NCI-H128 (cell line): Measurements from ENCODE around the gene THRSP.
A peak's percentile ranks its signal among the peaks of the same experiment; 100 is the strongest.
"Not testable (repeated sequence)": the region's sequence is repeated elsewhere in the genome, so short reads cannot be mapped to it uniquely, and the experiment has no call there.

Experiments
- DNase-seq: peaks from one replicate; lab custom pipeline; 2025; ENCODE audit not compliant: unreplicated experiment; lab: John Stamatoyannopoulos, UW

THRSP gene, protein sequence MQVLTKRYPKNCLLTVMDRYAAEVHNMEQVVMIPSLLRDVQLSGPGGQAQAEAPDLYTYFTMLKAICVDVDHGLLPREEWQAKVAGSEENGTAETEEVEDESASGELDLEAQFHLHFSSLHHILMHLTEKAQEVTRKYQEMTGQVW

DNA sequence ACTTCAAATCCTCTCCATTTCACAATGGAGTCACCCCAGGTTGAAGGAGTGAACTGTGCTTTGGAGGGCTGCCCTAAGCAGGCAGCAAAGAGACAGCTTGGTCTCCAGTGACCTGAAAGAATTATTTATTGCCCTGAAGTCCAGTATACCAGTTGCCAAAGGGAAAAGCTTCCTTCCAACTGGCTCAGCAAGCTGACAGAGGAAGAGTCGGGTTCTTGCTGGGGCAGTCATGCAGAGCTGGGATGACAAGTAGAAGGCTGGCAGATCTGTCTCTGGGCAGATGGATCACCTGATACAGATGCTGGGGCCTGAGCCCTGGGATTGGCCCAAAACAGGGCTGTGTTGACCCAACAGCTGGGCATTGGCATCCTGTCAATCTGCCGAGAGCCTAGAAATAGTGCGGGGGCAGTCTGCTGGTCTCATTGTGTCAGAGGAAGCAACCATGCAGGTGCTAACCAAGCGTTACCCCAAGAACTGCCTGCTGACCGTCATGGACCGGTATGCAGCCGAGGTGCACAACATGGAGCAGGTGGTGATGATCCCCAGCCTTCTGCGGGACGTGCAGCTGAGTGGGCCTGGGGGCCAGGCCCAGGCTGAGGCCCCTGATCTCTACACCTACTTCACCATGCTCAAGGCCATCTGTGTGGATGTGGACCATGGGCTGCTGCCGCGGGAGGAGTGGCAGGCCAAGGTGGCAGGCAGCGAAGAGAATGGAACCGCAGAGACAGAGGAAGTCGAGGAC, at the start of gene THRSP:
TSS of gene THRSP (plus strand) at position 422 of the 742 bp plus-strand sequence. CDS start at position 443, 21 bp downstream.
- no peak for DNase-seq

DNA sequence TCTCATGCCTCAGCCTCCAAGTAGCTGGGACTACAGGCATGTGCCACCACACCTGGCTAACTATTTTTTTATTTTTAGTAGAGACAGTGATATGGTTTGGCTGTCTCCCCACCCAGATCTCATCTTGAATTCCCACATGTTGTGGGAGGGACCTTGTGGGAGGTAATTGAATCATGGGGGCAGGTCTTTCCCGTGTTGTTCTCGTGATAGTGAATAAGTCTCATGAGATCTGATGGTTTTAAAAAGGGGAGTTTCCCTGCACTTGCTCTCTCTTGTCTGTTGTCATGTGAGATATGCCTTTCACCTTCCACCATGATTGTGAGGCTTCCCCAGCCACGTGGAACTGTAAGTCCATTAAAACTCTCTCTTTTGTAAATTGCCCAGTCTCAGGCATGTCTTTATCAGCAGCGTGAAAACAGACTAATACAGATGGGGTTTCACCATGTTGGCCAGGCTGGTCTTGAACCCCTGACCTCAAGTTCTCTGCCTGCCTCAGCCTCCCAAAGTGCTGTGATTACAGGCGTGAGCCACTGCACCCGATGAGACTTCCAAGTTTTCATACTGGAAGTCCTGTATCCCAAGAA, 48.6 kb upstream of the THRSP start:
- DNase-seq = not testable (repeated sequence)

DNA sequence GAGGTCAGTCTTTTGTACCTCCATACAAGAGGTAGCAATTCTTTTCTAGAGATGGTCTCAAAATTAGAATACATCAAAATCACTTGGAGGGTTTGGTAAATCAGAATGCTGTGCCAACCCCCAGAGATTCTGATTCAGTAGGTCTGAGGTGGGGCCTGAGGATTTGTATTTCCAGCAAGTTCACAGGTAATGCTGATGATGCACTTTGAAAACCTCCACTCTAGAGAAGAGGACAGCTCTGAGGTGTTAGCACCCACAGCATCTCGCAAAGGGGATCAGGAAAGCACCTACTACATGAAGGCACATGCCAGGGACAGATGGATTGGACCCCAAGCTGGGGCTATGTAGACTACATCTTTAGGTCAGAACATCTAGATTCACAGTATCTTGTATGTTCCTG, 47.8 kb upstream of the THRSP start:
- DNase-seq = no peak

DNA sequence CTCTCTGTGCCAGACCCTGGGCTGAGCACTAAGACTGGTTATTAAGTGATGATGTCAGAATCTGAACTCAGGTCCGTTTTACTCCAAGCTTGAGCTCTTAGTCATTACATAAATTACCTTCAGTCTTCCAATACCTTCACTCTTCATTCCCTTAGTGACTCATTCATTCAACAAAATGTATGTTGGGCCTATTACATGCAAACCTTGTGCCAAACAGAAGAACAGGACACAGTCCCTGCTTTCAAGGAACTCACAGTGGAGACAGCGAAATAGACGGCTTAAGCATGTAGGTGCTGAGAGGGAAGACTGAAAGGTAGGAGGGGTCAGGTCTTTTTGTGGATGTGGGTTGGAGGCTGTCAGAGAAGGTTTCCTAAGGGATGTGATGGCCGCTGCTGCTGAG, 43.9 kb upstream of the THRSP start:
- no peak for DNase-seq

DNA sequence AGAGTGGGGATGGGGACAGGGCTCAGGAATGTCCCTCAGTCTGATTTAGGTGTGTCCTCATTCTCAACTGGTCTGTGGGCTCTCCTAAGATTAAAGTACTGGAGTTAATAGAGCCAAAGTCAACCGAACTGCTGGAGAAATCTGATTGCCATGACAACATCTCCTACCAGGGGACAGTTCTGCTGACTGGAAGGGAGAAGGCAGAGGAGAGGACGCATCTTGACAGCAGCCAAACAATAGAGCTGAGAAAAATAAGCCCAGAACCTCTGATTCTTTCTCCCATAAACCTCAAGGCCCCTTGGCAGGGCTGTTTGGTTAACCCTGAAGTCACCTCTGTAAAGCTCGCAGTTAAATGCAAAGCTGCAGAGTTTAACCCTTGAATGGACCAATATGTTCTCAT, 43.4 kb upstream of the THRSP start:
- no peak for DNase-seq

DNA sequence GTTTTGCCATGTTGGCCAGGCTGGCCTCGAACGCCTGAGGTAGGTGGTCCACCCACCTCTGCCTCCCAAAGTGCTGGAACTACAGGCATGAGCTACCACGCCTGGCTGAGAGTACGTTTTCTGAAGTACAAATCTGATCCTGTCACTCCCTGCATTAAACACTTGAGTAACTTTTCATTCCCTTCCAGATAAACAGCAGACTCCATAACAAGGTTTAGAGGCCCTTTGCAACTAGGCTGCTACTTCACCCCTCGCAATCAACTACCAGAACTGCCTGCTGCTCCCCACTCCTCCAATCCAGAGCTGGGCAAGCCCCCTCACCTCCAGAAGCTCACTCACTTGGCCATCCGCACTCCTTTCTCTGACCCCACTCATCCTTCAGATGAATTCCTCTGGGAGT, 42.0 kb upstream of the THRSP start:
- DNase-seq = no peak

DNA sequence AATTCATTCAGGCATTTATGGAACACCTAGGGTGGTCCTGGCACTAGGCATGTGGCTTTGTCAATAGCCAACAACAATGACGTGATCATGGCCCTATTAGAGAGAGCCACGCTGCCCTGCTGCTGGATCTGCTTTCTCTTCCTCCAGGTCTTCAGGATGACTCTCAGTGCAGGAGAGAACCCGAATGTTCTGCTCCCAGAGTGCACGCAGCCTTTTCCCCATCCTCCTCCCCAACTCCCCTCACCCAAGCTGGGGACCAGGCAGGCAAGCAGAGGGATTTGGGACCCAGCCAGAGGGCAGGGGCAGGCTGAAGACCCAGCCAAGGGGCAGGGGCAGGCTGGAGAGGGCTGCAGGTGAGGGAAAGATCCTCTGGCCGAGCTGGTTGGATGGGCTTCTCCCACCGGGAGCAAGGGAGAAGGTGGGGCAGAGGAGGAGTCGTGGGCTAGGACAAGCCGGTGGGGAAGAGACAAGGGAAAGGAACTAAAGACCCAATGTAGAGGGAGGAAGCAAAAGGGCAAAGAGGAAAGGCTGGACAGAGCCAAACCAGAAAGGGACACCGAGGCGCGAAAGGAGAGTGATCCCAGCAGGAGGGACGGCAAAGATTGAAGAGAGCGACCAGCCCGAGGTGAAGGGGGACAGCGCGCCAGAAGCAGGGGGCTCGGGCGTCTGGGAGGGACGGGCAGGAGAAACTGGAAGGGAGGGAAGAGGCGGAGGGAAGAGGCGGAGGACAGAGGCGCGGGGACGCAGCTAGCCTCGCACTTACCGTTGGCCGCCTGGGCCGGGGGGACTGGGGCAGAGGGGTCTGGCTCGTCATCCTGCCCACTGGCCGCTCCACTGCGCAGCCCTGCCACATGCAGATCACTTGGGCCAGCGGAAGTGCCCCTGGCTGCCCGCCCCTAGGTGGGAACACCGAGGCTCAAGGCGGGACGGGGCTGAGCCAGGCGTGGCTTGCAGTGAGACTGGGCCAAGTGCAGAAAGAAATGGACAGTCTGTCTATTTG, 41.0 kb upstream of the THRSP start, which contains the start of gene KCTD14:
TSS of gene KCTD14 (minus strand) at position 880 of the 1,000 bp plus-strand sequence. CDS start at position 853, 27 bp downstream.
- DNase-seq = peak; percentile 28

DNA sequence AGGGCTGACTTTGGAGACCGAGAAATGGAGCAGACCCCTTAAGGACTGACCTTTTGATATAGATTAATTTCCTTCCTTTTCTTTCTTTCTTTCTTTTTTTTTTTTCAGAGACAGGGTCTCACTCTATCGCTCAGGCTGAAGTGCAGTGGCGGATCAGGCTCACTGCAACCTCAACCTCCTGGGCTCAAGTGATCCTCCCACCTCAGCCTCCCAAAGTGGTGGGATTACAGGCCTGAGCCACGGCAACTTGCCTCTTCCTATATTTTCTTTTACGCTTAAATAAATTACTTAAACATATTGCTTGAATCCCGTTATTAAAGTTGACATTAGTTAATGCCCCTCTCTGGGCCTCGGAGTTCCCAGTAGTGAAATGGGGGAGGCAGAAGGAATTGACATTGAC, 40.2 kb upstream of the THRSP start:
- no peak for DNase-seq

DNA sequence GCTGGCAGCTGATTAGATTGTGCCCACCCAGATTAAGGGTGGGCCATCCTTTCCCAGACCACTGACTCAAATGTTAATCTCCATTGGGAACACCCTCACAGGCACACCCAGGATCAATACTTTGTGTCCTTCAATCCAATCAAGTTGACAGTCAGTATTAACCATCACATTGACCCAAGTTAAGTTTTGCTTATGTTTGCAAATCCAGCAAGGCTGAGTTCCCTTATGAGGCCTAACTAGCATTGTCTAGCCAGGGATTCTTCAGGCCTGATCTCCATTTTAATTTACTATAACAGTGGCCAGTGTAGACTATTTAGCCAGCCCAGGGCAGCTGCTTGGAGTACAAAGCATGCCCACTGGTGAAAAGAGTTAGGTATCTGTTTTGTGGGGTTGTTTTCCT, 38.3 kb upstream of the THRSP start:
- DNase-seq = no peak

DNA sequence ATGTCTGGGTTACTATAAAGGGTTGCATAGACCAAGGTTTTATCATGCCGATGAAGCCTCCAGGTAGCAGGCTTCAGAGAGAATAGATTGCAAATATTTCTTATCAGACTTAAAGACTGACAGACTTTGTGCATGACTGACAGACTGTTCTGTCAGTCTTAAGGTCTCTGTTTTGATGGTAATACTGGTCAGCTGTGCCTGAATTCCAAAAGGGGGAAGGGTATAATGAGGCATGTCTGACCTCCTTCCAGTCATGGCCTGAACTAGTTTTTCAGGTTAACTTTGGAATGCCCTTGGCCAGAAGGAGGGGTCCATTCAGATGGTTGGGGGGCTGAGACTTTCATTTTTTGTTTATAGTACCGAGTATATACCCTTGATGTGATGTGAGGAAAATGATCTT, 35.9 kb upstream of the THRSP start:
- DNase-seq = no peak

DNA sequence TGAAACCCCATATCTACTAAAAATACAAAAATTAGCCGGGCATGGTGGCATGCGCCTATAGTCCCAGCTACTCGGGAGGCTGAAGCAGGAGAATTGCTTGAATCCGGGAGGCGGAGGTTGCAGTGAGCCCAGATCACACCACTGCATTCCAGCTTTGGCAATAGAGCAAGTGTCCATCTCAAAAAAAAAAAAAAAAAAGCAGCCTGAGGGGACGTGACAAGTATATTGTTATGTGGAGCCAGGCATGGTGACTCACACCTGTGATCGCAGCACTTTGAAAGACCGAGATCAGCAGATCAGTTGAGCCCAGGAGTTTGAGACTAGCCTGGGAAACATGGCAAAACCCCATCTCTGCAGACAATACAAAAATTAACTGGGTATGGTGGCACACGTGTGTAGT, 35.2 kb upstream of the THRSP start:
- DNase-seq = not testable (repeated sequence)

DNA sequence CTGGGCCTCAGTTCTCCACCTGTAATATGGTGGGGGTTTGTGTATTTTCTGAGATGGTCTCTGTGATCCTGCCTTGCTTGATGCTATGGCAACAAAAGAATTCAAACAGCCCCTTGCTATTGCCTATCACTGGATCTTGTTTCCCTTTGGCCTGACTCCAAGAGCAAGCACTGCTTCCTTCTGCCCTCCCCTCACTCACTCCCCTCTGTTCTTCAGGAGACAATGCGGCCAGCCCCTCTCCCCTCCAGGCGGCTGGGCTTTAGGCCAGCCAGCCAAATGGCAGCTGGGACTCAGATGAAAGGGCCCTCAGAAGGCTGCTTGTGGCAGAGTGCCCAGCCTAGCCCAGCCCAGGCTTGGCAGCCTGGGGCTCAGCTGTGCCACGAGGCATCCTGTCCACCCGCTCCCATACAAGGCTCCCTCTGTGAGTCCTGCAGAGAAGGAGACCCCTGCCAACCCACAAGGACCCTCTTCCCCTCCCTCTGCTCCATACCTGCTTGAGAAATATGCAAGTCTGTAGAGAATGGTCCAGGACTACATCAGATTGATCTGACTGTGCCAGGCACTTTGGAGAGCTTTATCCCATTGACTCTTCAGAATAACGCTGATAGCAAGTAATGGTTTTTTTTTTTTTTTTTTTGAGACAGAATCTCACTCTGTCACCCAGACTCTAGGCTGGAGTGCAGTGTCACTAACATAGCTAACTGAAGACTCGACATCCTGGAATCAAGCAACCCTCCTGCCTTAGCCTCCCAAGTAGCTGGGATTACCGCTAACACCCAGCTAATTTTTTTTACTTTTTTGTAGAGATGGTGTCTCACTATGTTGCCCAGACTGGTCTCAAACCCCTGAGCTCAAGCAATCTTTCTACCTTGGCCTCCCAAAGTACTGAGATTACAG, 33.0 kb upstream of the THRSP start:
- DNase-seq = peak; percentile 98

DNA sequence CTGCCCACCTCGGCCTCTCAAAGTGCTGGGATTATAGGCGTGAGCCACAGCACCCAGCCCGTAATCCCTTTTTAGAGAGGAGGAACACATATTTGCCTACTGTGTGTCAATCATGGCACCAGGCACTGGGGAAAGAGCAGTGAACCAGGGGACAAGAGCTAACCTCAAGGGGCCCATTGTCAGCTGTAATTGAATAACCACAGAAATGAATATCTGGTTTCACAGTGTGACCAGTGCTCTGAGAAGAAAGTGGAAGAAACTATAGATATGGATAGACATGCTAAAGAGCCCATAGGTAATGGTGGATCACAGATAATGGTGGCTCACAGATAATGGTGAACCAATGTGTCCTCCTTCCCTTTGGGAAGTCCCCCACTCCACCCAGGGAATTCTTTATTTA, 32.0 kb upstream of the THRSP start:
- DNase-seq = no peak

DNA sequence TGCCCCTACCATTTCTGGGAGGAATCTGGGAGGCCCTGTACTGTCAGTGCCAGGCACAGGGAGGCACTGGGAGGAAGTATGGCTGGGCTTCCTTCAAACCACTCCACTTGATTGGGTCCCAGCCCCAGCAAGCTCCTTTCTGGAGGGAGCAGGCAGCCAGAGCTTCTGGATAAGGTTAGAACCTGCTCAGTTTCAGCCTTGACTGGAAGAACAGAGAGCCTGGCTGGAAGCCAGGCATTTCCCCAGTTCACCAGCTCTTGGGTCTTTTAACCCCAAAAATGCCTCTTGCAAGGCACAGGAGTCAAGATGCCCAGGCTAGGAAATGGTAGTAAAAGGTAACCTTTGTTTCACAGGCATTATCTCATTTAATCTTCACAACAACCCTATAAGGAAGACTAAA, 31.6 kb upstream of the THRSP start:
- no peak for DNase-seq

DNA sequence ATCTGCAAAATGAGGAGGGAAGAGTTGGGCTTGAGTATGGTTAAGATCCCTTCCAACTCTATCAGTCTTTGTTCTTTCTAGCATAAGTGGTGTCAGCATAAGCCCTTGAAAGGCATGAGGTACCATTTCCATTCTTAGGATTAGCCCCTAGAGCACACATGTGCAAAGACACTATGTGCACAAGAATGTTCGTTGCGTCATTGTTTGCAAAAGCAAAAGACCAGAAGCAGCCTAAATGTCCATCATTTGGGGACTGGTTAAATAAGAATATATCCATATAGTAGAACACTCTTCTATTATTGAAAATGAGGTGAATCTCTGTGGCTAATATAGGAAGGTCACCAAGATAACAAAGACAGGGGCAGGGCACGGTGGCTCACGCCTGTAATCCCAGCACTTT, 30.6 kb upstream of the THRSP start:
- DNase-seq = no peak

DNA sequence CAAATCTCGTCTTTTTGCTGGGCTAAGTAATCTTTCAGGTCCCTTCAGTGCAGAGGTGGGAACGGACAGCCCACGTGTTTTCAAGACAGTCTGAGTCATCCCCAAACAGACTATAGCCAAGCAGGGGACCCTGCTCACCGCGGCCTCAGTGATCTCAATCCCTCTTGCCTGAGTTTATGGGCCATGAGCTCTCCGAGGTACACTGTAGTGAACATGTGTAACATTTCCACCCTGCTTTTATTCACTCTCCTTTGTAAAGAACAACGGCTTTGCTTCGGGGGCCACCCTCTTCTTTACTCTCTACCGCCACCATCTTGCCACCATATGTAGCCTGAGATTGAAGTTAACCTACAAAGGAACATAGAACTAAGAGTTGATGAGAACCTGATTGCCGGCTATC, 29.0 kb upstream of the THRSP start:
- no peak for DNase-seq

DNA sequence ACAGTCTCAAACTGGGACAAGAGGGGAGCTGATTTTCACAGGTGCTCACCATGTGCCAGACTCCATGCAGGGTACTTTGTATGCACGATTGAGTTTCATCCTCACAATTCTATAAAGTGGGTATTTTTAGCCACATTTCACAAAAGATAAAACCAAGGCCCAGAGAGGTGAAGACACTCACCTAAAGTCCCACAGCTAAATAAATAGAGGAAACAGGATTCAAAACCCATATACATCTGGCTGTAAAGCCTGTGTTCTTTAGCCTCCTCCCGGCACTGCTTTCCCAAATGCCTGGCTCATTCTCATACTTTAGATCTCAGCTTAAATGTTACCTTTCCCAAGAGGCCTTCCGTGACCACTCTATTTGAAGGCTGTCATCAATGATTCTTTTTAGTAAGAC, 27.3 kb upstream of the THRSP start:
- DNase-seq = no peak

DNA sequence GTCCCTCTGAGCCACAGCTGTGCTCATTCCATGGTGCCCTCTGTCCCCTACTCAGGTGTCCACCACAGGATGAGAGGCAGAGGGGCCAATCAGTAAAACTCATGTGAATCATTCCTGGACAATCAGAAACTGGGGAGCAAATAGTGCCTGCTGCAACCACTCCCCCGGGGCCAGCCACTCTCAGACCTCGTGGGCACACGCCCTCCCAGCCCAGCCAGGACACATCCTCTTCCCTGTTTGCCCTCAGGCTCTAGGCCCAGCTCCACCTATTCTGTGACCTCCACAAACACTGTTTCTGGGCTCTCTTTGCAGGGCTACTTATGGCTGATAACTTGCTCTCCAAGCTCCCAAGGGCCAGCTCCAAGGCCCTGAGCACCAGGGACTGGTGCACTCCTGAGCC, 26.6 kb upstream of the THRSP start:
- DNase-seq = no peak

DNA sequence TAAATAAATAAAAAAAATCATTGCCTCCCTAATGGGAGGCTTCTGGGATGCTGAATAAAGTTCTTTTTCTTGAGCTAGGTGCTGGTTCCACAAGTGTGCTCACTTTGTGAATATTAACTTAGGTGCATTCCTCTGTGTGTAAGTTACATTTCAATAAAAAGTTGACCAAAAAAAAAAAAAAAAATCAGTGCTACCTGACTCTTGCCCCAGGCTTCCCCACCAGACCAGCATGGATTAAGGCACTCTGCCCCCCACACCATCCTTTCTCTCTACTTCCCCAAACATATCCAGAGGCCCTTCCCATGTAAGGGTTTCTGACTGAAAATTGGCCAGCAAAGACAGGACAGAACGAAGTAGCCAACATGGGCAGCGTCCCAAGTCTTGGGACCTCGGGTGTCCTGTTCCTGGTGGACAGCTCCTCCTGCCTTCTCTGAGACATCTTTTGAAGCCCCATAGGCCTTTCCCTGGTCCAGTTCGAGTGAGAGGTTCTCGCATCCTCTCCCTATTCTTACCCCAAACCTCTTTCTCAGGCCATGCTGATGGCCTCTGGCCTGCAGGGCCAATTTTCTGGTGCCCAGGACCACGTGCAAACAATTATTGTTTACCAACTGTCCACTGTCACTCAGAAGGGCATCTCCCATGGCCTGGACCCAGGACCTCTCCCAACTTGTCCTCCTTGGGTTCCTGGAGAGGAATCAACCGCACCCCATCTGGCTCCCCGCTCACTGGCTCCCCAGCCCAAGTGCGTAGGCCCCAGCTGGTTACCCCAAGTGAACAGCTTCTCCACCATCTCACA, 25.6 kb upstream of the THRSP start:
- DNase-seq = no peak
